ENCODE results near the gene MCTP1.
"Not testable (repeated sequence)": the region's sequence is repeated elsewhere in the genome, so short reads cannot be mapped to it uniquely, and the experiment has no call there.

MCTP1 gene

GRCh38 chr5:94850960-94851359 is 433.9 kb downstream of the MCTP1 start:
- H3K36me3 ChIP-seq (ENCODE audit: insufficient read depth, low read length), result no peaks in the 10 kb centered on the region
- H3K4me1 ChIP-seq (ENCODE audit: control insufficient read depth, insufficient read depth, low read length), result no peaks in the 10 kb centered on the region
- H3K4me3 ChIP-seq (ENCODE audit: low read length), result no peak overlapping the region
- no peak overlapping the region for H3K9ac ChIP-seq (ENCODE audit: low read depth, low read length)
- H3K9me3 ChIP-seq (replicated peaks; ENCODE audit: low read length), result no peaks in the 10 kb centered on the region
- H3K4me2 ChIP-seq (ENCODE audit: low read length), result no peak overlapping the region
- H3K27me3 ChIP-seq (ENCODE audit: control insufficient read depth, insufficient read depth, low read length), result no peaks in the 10 kb centered on the region

- Histone ChIP-seq H3K4me3 (ENCODE audit: low read length) (no peak overlapping the region), H3K4me2 (ENCODE audit: low read length) (no peak overlapping the region), H3K36me3 (ENCODE audit: insufficient read depth, low read length) (no peaks in the 10 kb centered on the region)
Measured at GRCh38 chr5:94849821-94850736, 434.8 kb downstream of the MCTP1 start.

GRCh38 chr5:94849324-94849723 is 435.6 kb downstream of the MCTP1 start:
- Histone ChIP-seq H3K9me3 (replicated peaks; ENCODE audit: low read length) (no peaks in the 10 kb centered on the region), H3K27me3 (ENCODE audit: control insufficient read depth, insufficient read depth, low read length) (no peaks in the 10 kb centered on the region), H3K4me3 (ENCODE audit: low read length) (no peak overlapping the region), H3K4me2 (ENCODE audit: low read length) (no peak overlapping the region), H3K4me1 (ENCODE audit: control insufficient read depth, insufficient read depth, low read length) (no peaks in the 10 kb centered on the region), H3K36me3 (ENCODE audit: insufficient read depth, low read length) (no peaks in the 10 kb centered on the region), H3K9ac (ENCODE audit: low read depth, low read length) (no peak overlapping the region)

More at GRCh38 chr5:94849821-94850736, 434.8 kb downstream of the MCTP1 start:
- Histone ChIP-seq H3K9ac (ENCODE audit: low read depth, low read length) (no peak overlapping the region), H3K4me1 (ENCODE audit: control insufficient read depth, insufficient read depth, low read length) (no peaks in the 10 kb centered on the region), H3K27me3 (ENCODE audit: control insufficient read depth, insufficient read depth, low read length) (no peaks in the 10 kb centered on the region), H3K9me3 (replicated peaks; ENCODE audit: low read length) (no peaks in the 10 kb centered on the region)

GRCh38 chr5:94847726-94848125 is 437.2 kb downstream of the MCTP1 start:
- Histone ChIP-seq H3K9ac (ENCODE audit: low read depth, low read length) (no peak overlapping the region), H3K4me2 (ENCODE audit: low read length) (no peak overlapping the region), H3K27me3 (ENCODE audit: control insufficient read depth, insufficient read depth, low read length) (no peaks in the 10 kb centered on the region), H3K9me3 (replicated peaks; ENCODE audit: low read length) (no peaks in the 10 kb centered on the region), H3K4me3 (ENCODE audit: low read length) (no peak overlapping the region), H3K4me1 (ENCODE audit: control insufficient read depth, insufficient read depth, low read length) (no peaks in the 10 kb centered on the region), H3K36me3 (ENCODE audit: insufficient read depth, low read length) (peaks cover 3% of the 10 kb centered on the region)

GRCh38 chr5:94847019-94847418 is 437.9 kb downstream of the MCTP1 start:
- Histone ChIP-seq H3K9ac (ENCODE audit: low read depth, low read length) (no peak overlapping the region), H3K4me1 (ENCODE audit: control insufficient read depth, insufficient read depth, low read length) (no peaks in the 10 kb centered on the region), H3K9me3 (replicated peaks; ENCODE audit: low read length) (no peaks in the 10 kb centered on the region), H3K36me3 (ENCODE audit: insufficient read depth, low read length) (peaks cover 3% of the 10 kb centered on the region), H3K4me3 (ENCODE audit: low read length) (no peak overlapping the region), H3K4me2 (ENCODE audit: low read length) (no peak overlapping the region), H3K27me3 (ENCODE audit: control insufficient read depth, insufficient read depth, low read length) (no peaks in the 10 kb centered on the region)

- H3K9ac ChIP-seq (ENCODE audit: low read depth, low read length); H3K4me1 ChIP-seq (ENCODE audit: control insufficient read depth, insufficient read depth, low read length); H3K27me3 ChIP-seq (ENCODE audit: control insufficient read depth, insufficient read depth, low read length); H3K4me2 ChIP-seq (ENCODE audit: low read length); H3K9me3 ChIP-seq (replicated peaks; ENCODE audit: low read length); H3K4me3 ChIP-seq (ENCODE audit: low read length); H3K36me3 ChIP-seq (ENCODE audit: insufficient read depth, low read length): not testable (repeated sequence)
Measured at GRCh38 chr5:94845696-94846095, 439.2 kb downstream of the MCTP1 start.

- no peaks in the 10 kb centered on the region for H3K4me1 ChIP-seq (ENCODE audit: control insufficient read depth, insufficient read depth, low read length)
- H3K27me3 ChIP-seq (ENCODE audit: control insufficient read depth, insufficient read depth, low read length), result no peaks in the 10 kb centered on the region
- peaks cover 3% of the 10 kb centered on the region for H3K36me3 ChIP-seq (ENCODE audit: insufficient read depth, low read length)
Measured at GRCh38 chr5:94841598-94842322, 443.1 kb downstream of the MCTP1 start.

GRCh38 chr5:94833851-94834250 is 451.0 kb downstream of the MCTP1 start:
- H3K4me1 ChIP-seq (ENCODE audit: control insufficient read depth, insufficient read depth, low read length), result no peaks in the 10 kb centered on the region
- H3K27me3 ChIP-seq (ENCODE audit: control insufficient read depth, insufficient read depth, low read length), result no peaks in the 10 kb centered on the region
- no peak overlapping the region for H3K4me2 ChIP-seq (ENCODE audit: low read length)
- H3K4me3 ChIP-seq (ENCODE audit: low read length), result no peak overlapping the region
- no peaks in the 10 kb centered on the region for H3K9me3 ChIP-seq (replicated peaks; ENCODE audit: low read length)
- H3K36me3 ChIP-seq (ENCODE audit: insufficient read depth, low read length), result peaks cover 3% of the 10 kb centered on the region
- no peak overlapping the region for H3K9ac ChIP-seq (ENCODE audit: low read depth, low read length)

More at GRCh38 chr5:94841598-94842322, 443.1 kb downstream of the MCTP1 start:
- H3K9me3 ChIP-seq (replicated peaks; ENCODE audit: low read length), result no peaks in the 10 kb centered on the region
- no peak overlapping the region for H3K4me3 ChIP-seq (ENCODE audit: low read length)
- H3K4me2 ChIP-seq (ENCODE audit: low read length), result no peak overlapping the region
- no peak overlapping the region for H3K9ac ChIP-seq (ENCODE audit: low read depth, low read length)

GRCh38 chr5:94832685-94833084 is 452.2 kb downstream of the MCTP1 start:
- no peaks in the 10 kb centered on the region for H3K9me3 ChIP-seq (replicated peaks; ENCODE audit: low read length)
- no peaks in the 10 kb centered on the region for H3K4me1 ChIP-seq (ENCODE audit: control insufficient read depth, insufficient read depth, low read length)
- no peak overlapping the region for H3K9ac ChIP-seq (ENCODE audit: low read depth, low read length)
- H3K4me2 ChIP-seq (ENCODE audit: low read length), result no peak overlapping the region
- no peaks in the 10 kb centered on the region for H3K27me3 ChIP-seq (ENCODE audit: control insufficient read depth, insufficient read depth, low read length)
- no peak overlapping the region for H3K4me3 ChIP-seq (ENCODE audit: low read length)
- peaks cover 7% of the 10 kb centered on the region for H3K36me3 ChIP-seq (ENCODE audit: insufficient read depth, low read length)

GRCh38 chr5:94830520-94830919 is 454.4 kb downstream of the MCTP1 start:
- no peaks in the 10 kb centered on the region for H3K9me3 ChIP-seq (replicated peaks; ENCODE audit: low read length)
- no peak overlapping the region for H3K4me2 ChIP-seq (ENCODE audit: low read length)
- no peaks in the 10 kb centered on the region for H3K4me1 ChIP-seq (ENCODE audit: control insufficient read depth, insufficient read depth, low read length)
- no peaks in the 10 kb centered on the region for H3K27me3 ChIP-seq (ENCODE audit: control insufficient read depth, insufficient read depth, low read length)
- H3K4me3 ChIP-seq (ENCODE audit: low read length), result no peak overlapping the region
- peaks cover 7% of the 10 kb centered on the region for H3K36me3 ChIP-seq (ENCODE audit: insufficient read depth, low read length)
- no peak overlapping the region for H3K9ac ChIP-seq (ENCODE audit: low read depth, low read length)

GRCh38 chr5:94828222-94828621 is 456.7 kb downstream of the MCTP1 start:
- not testable (repeated sequence) for H3K36me3 ChIP-seq (ENCODE audit: insufficient read depth, low read length); H3K4me3 ChIP-seq (ENCODE audit: low read length); H3K4me2 ChIP-seq (ENCODE audit: low read length); H3K4me1 ChIP-seq (ENCODE audit: control insufficient read depth, insufficient read depth, low read length); H3K9ac ChIP-seq (ENCODE audit: low read depth, low read length); H3K9me3 ChIP-seq (replicated peaks; ENCODE audit: low read length); H3K27me3 ChIP-seq (ENCODE audit: control insufficient read depth, insufficient read depth, low read length)
